Small intestine (tissue), 7 donors: Measurements from ENCODE around the gene DENND5A. TPM values are rescaled to one million over a fixed set of nuclear protein-coding genes. Genes with fewer than 3 reads are reported as not detected.

Experiments used
- DNase-seq, 2 donors: peaks; one replicate each; pipeline versions ENCODE4 v3.0.0 to v3.0.0-alpha.2; 2013
- FAIRE-seq: peaks from 2 replicates; lab custom pipeline; 2012; peaks lifted over from hg19 to GRCh38; lab: Jason Lieb, UNC
- H3K27ac ChIP-seq, 3 donors: one replicate each; pipeline ENCODE4 v1.5.1; 2013; ENCODE audit warnings: low read length in 2 of 3, mild to moderate bottlenecking in 2 of 3, control low read depth in 1 of 3, inconsistent platforms in 1 of 3, low read depth in 1 of 3, moderate library complexity in 1 of 3
- H3K27me3 ChIP-seq, 3 donors: one replicate each; pipeline ENCODE4 v1.6.1; 2013; ENCODE audit warnings: low read length in 3 of 3, inconsistent platforms in 1 of 3; ENCODE audit not compliant: control insufficient read depth in 3 of 3, insufficient read depth in 3 of 3
- H3K36me3 ChIP-seq, 3 donors: one replicate each; pipeline ENCODE4 v1.6.1; 2013; ENCODE audit warnings: low read length in 3 of 3, inconsistent platforms in 1 of 3, low read depth in 1 of 3, mild to moderate bottlenecking in 1 of 3, moderate library complexity in 1 of 3; ENCODE audit not compliant: control insufficient read depth in 3 of 3, insufficient read depth in 2 of 3
- H3K4me1 ChIP-seq, 3 donors: one replicate each; pipeline ENCODE4 v1.6.1; 2013; ENCODE audit warnings: low read length in 2 of 3, inconsistent platforms in 1 of 3, low read depth in 1 of 3, mild to moderate bottlenecking in 1 of 3, moderate library complexity in 1 of 3; ENCODE audit not compliant: control insufficient read depth in 3 of 3, insufficient read depth in 2 of 3
- H3K4me3 ChIP-seq, 3 donors: one replicate each; pipeline ENCODE4 v1.5.1; 2013; ENCODE audit warnings: low read length in 3 of 3, control low read depth in 1 of 3, inconsistent platforms in 1 of 3, low read depth in 1 of 3, mild to moderate bottlenecking in 1 of 3, moderate library complexity in 1 of 3
- H3K9me3 ChIP-seq, 2 donors: one replicate each; pipeline ENCODE4 v1.6.1; 2013; ENCODE audit warnings: low read depth in 1 of 2, low read length in 1 of 2; ENCODE audit not compliant: control insufficient read depth in 2 of 2, insufficient read depth in 1 of 2
- WGBS, 3 donors: extraction: QIAGEN DNeasy Blood & Tissue Kit; methylation state at CpG; one replicate each; pipeline ENCODE4 v1.1.7; 2013; 5-methylcytosine and 5-hydroxymethylcytosine counted together
- polyA plus RNA-seq, 4 donors: library from polyadenylated mRNA; stranded (reverse) in 3 of 4; unstranded in 1 of 4; fragments of 200-250 nt in 3 of 4; fragments of 120-200 nt in 1 of 4; gene quantifications; one replicate each; pipeline versions ENCODE4 v1.2.1 to v1.2.3, GENCODE V29; 2013
- donor health status: healthy with polysubstance abuse.
- donor health status: control.
- donor health status: control.
- donor health status: Bipolar disorder and iron deficiency.
- donor health status: healthy.

DENND5A gene
- polyA plus RNA-seq, 4 donors, result 0.89 to 17.7 (median 11.0) TPM

GRCh38 chr11:9142732-9143131, 122.4 kb downstream of the DENND5A start:
- FAIRE-seq (no peak), DNase-seq (no peak)
- WGBS, 3 donors, result 94 to 97% (median 96%) methylated on average over 7 of the region's 7 CpGs
- Histone ChIP-seq H3K36me3 (peaks cover 0 to 66% (median 0%) of the 10 kb centered on the region in 3 donors), H3K9me3 (no peaks in the 10 kb centered on the region), H3K27ac (no peak overlapping the region), H3K4me1 (no peaks in the 10 kb centered on the region), H3K4me3 (no peak overlapping the region), H3K27me3 (no peaks in the 10 kb centered on the region)

- DNase-seq (no peak), FAIRE-seq (no peak)
- Histone ChIP-seq H3K9me3 (no peaks in the 10 kb centered on the region), H3K27ac (no peak overlapping the region), H3K27me3 (no peaks in the 10 kb centered on the region), H3K4me3 (no peak overlapping the region), H3K36me3 (peaks cover 0 to 60% (median 0%) of the 10 kb centered on the region in 3 donors), H3K4me1 (no peaks in the 10 kb centered on the region)
- WGBS, 3 donors, result 88 to 93% (median 93%) methylated on average over 7 of the region's 7 CpGs
Measured at GRCh38 chr11:9141186-9141585, 124.0 kb downstream of the DENND5A start.

GRCh38 chr11:9139628-9140357, 125.4 kb downstream of the DENND5A start:
- H3K9me3 ChIP-seq, result no peaks in the 10 kb centered on the region
- FAIRE-seq (no peak), DNase-seq (no peak)
- H3K27ac ChIP-seq, result no peak overlapping the region
- 71 to 84% (median 77%) methylated on average over 7 of the region's 7 CpGs for WGBS, 3 donors
- H3K36me3 ChIP-seq, result peaks cover 0 to 51% (median 0%) of the 10 kb centered on the region in 3 donors
- H3K4me1 ChIP-seq, result no peaks in the 10 kb centered on the region
- no peak overlapping the region for H3K4me3 ChIP-seq
- no peaks in the 10 kb centered on the region for H3K27me3 ChIP-seq

- Histone ChIP-seq H3K4me3 (no peak overlapping the region), H3K9me3 (no peaks in the 10 kb centered on the region), H3K27me3 (no peaks in the 10 kb centered on the region), H3K4me1 (no peaks in the 10 kb centered on the region), H3K27ac (no peak overlapping the region), H3K36me3 (peaks cover 0 to 43% (median 0%) of the 10 kb centered on the region in 3 donors)
- DNase-seq (no peak), FAIRE-seq (no peak)
- WGBS, 3 donors, result 61 to 66% (median 64%) methylated on average over 18 of the region's 18 CpGs
Measured at GRCh38 chr11:9138612-9139579, 126.3 kb downstream of the DENND5A start.

- H3K27me3 ChIP-seq, result no peaks in the 10 kb centered on the region
- no peak for FAIRE-seq
Measured at GRCh38 chr11:9138133-9138453, 127.1 kb downstream of the DENND5A start.

GRCh38 chr11:9137293-9138132, 127.6 kb downstream of the DENND5A start:
- no peak for FAIRE-seq
- 5 to 19% (median 15%) methylated on average over 10 of the region's 10 CpGs for WGBS, 3 donors
- Histone ChIP-seq H3K36me3 (peaks cover 0 to 32% (median 0%) of the 10 kb centered on the region in 3 donors), H3K4me1 (no peaks in the 10 kb centered on the region), H3K27ac (peak overlapping the region in 1 of 3 donors; percentile 7), H3K9me3 (no peaks in the 10 kb centered on the region), H3K4me3 (no peak overlapping the region), H3K27me3 (no peaks in the 10 kb centered on the region)
- peak; percentile 78 to 89 for DNase-seq

More at GRCh38 chr11:9138133-9138453, 127.1 kb downstream of the DENND5A start:
- WGBS, 3 donors, result 72 to 77% (median 76%) methylated on average over 3 of the region's 3 CpGs
- DNase-seq, result no peak
- Histone ChIP-seq H3K4me3 (no peak overlapping the region), H3K27ac (no peak overlapping the region), H3K4me1 (no peaks in the 10 kb centered on the region), H3K36me3 (peaks cover 0 to 35% (median 0%) of the 10 kb centered on the region in 3 donors), H3K9me3 (no peaks in the 10 kb centered on the region)

GRCh38 chr11:9136741-9137140, 128.4 kb downstream of the DENND5A start:
- no peak for FAIRE-seq
- WGBS, 3 donors, result 89 to 94% (median 90%) methylated on average over 2 of the region's 2 CpGs
- no peaks in the 10 kb centered on the region for H3K4me1 ChIP-seq
- no peak overlapping the region for H3K4me3 ChIP-seq
- H3K9me3 ChIP-seq, result no peaks in the 10 kb centered on the region
- no peak for DNase-seq
- no peaks in the 10 kb centered on the region for H3K27me3 ChIP-seq
- peaks cover 0 to 31% (median 0%) of the 10 kb centered on the region in 3 donors for H3K36me3 ChIP-seq
- H3K27ac ChIP-seq, result no peak overlapping the region

- Histone ChIP-seq H3K27ac (no peak overlapping the region), H3K4me3 (no peak overlapping the region), H3K27me3 (no peaks in the 10 kb centered on the region), H3K36me3 (peaks cover 0 to 14% (median 0%) of the 10 kb centered on the region in 3 donors), H3K9me3 (no peaks in the 10 kb centered on the region), H3K4me1 (no peaks in the 10 kb centered on the region)
- DNase-seq (no peak), FAIRE-seq (no peak)
- 94 to 100% (median 99%) methylated on average over 2 of the region's 2 CpGs for WGBS, 3 donors
Measured at GRCh38 chr11:9133956-9134355, 131.2 kb downstream of the DENND5A start.
